Sigmoid colon (tissue), 4 donors: ENCODE results near the gene CACNB3.
A peak's percentile ranks its signal among the peaks of the same experiment; 100 is the strongest.

Experiments used
- CTCF ChIP-seq, 4 experiments: fragments of 450-650 bp in 3 of 4; fragments of 200-600 bp in 1 of 4; IDR thresholded peaks; one replicate each; pipeline ENCODE4 v1.5.1; 2016 to 2019; ENCODE audit warnings: antibody characterized with exemption in 4 of 4, mild to moderate bottlenecking in 3 of 4, moderate library complexity in 2 of 4
- EP300 ChIP-seq, 4 donors: sonication (generic); formaldehyde crosslinking; IDR thresholded peaks; one replicate each; pipeline ENCODE4 v1.6.1; 2017; ENCODE audit warnings: antibody characterized with exemption in 4 of 4
- POLR2AphosphoS5 ChIP-seq, 4 donors: sonication (generic); formaldehyde crosslinking; IDR thresholded peaks; one replicate each; pipeline ENCODE4 v1.6.1; 2017; ENCODE audit warnings: antibody characterized with exemption in 4 of 4

GRCh38 chr12:48795550-48796455 lies 22.5 kb upstream of the CACNB3 start:
- TF ChIP-seq EP300 (IDR thresholded peaks at IDR 0.05): no peak
- TF ChIP-seq CTCF (IDR thresholded peaks at IDR 0.05): peak; percentile 94 to 99 (median 96)
- no peak for TF ChIP-seq POLR2AphosphoS5 (IDR thresholded peaks at IDR 0.05)
